Upper lobe of left lung (tissue), 6 donors: ENCODE results near the gene SCCPDH. TPM values are rescaled to one million over a fixed set of nuclear protein-coding genes. Genes with fewer than 3 reads are reported as not detected.

Source experiments
- ATAC-seq, 2 donors: fragments of 200-7000 bp; cut with Tn5 transposase; one replicate each; pipeline ENCODE4 v1.9.1; 2022; ENCODE audit warnings: mild to moderate bottlenecking in 2 of 2, moderate library complexity in 2 of 2; ENCODE audit not compliant: low FRiP score in 2 of 2
- DNase-seq, 2 donors: peaks; one replicate each; pipeline ENCODE4 v3.0.0-alpha.2; 2019 to 2020
- H3K27ac ChIP-seq, 4 donors: fragments of 200-600 bp; sonication (generic); one replicate each; pipeline ENCODE4 v1.5.1; 2016 to 2019
- H3K27me3 ChIP-seq, 4 donors: fragments of 200-600 bp; sonication (generic); one replicate each; pipeline ENCODE4 v1.5.1; 2017 to 2019
- H3K36me3 ChIP-seq, 4 donors: fragments of 200-600 bp; sonication (generic); one replicate each; pipeline ENCODE4 v1.5.1; 2016 to 2019
- H3K4me1 ChIP-seq, 4 donors: fragments of 200-600 bp; sonication (generic); one replicate each; pipeline ENCODE4 v1.5.1; 2018 to 2019
- H3K4me3 ChIP-seq, 4 donors: fragments of 200-600 bp; sonication (generic); one replicate each; pipeline ENCODE4 v1.5.1; 2017 to 2019; ENCODE audit warnings: mild to moderate bottlenecking in 2 of 4, moderate library complexity in 1 of 4
- H3K9me3 ChIP-seq, 4 donors: fragments of 200-600 bp; sonication (generic); one replicate each; pipeline ENCODE4 v1.5.1; 2018 to 2019
- EP300 ChIP-seq, 4 donors: sonication (generic); formaldehyde crosslinking; IDR thresholded peaks; one replicate each; pipeline ENCODE4 v1.5.1; 2017; ENCODE audit warnings: antibody characterized with exemption in 4 of 4, control low read depth in 2 of 4
- POLR2A ChIP-seq, 4 donors: fragments of 450-650 bp; IDR thresholded peaks; one replicate each; pipeline ENCODE4 v1.5.1; 2016 to 2017; ENCODE audit warnings: antibody characterized with exemption in 4 of 4, mild to moderate bottlenecking in 2 of 4
- POLR2AphosphoS5 ChIP-seq, 2 donors: sonication (generic); formaldehyde crosslinking; IDR thresholded peaks; one replicate each; pipeline ENCODE4 v1.5.1; 2017; ENCODE audit warnings: antibody characterized with exemption in 2 of 2
- WGBS, 2 donors: methylation state at CpG; one replicate each; pipeline ENCODE4 v1.1.5; 2017 to 2018; 5-methylcytosine and 5-hydroxymethylcytosine counted together
- total RNA-seq, 6 donors: library from RNA; depleted of rRNA in 4 of 6; stranded (reverse); fragments of >200 nt in 4 of 6; gene quantifications; one replicate each; pipeline versions ENCODE4 v1.1.0 to v1.2.1, GENCODE V29; 2016 to 2021
- TF ChIP-seq, protein P1 (sequence below), 6 experiments: fragments of 450-650 bp in 4 of 6; fragments of 200-600 bp in 2 of 6; sonication (generic) in 2 of 6; IDR thresholded peaks; one replicate each; pipeline ENCODE4 v1.5.1; 2016 to 2019; ENCODE audit warnings: antibody characterized with exemption in 6 of 6
- donor health status: DM: no; HTN: no; CAD: no; lungs with moderate emphysema.
- donor health status: DM: no; HTN: yes; CAD: no; lungs with severe emphysema.

The SCCPDH gene
- total RNA-seq, 6 donors from 2014 or later = 16.8 to 30.3 (median 23.1) TPM

DNA sequence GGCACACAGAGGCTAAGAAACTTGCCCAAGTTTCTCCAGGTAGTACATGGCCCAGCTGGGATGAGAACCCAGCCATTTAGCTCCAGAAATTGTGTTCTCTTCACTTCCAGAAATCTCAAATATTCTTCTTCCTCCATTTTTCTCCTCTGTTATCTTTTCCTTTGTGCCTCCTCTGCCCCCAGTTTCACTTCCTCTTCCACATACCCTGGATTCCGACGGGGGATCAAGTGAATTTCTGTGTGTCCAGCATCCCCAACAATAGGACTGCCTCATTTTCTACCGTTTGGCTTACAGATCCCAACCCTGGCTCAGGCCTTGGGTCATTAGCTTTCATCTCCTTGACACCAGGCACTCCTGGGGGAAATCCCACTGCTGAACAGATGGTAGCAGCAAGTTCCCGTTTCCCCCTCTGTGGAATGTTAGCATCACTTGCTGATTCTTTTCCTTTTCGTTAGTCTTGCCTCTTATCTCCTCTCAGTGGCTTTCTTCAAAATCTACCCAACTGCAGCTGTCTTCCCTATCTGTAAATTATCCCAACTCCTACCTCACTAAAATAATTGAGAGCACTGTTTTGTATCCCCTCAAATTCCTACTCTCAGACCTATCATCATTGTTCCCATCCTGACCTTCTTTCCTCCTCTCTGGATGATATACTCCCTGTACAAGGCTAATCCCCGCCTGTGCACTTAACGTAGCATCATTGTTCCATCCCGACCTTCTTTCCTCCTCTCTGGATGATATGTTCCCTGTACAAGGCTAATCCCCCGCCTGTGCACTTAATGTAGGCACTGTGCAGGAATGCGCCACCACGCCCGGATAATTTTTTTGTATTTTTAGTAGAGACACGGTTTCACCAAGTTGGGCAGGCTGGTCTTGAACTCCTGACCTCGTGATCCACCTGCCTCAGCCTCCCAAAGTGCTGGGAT lies 36.5 kb downstream of the SCCPDH start:
- ATAC-seq (no peak), DNase-seq (no peak)
- Histone ChIP-seq H3K4me3 (no peak overlapping the region), H3K4me1 (no peaks in the 10 kb centered on the region), H3K9me3 (no peaks in the 10 kb centered on the region), H3K27ac (no peak overlapping the region), H3K36me3 (peaks cover 2 to 42% (median 8%) of the 10 kb centered on the region in 4 donors), H3K27me3 (no peaks in the 10 kb centered on the region)
- TF ChIP-seq, protein P1, sequence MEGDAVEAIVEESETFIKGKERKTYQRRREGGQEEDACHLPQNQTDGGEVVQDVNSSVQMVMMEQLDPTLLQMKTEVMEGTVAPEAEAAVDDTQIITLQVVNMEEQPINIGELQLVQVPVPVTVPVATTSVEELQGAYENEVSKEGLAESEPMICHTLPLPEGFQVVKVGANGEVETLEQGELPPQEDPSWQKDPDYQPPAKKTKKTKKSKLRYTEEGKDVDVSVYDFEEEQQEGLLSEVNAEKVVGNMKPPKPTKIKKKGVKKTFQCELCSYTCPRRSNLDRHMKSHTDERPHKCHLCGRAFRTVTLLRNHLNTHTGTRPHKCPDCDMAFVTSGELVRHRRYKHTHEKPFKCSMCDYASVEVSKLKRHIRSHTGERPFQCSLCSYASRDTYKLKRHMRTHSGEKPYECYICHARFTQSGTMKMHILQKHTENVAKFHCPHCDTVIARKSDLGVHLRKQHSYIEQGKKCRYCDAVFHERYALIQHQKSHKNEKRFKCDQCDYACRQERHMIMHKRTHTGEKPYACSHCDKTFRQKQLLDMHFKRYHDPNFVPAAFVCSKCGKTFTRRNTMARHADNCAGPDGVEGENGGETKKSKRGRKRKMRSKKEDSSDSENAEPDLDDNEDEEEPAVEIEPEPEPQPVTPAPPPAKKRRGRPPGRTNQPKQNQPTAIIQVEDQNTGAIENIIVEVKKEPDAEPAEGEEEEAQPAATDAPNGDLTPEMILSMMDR (IDR thresholded peaks at IDR 0.05) = no peak
- TF ChIP-seq POLR2A (IDR thresholded peaks at IDR 0.05) = no peak
- TF ChIP-seq POLR2AphosphoS5 (IDR thresholded peaks at IDR 0.05) = no peak
- no peak for TF ChIP-seq EP300 (IDR thresholded peaks at IDR 0.05)
- 84 to 85% methylated on average over 14 of the region's 14 CpGs for whole genome bisulfite sequencing, 2 donors

DNA sequence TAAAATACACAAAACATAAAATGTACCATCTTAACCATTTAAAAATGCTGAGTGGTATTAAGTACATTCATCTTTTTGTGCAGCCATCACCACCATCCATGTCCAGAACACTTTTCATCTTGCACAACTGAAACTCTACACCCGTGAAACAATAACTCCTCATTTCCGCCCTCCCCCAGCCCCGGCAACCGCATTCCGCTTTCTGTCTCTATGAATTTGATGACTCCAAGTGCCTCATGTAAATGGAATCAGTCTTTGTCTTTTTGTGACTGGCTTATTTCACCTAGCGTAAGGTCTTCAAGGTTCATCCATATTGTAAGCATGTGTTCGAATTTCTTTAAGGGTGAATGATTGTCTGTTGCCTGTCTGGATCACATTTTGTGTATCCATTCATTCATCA lies 37.2 kb downstream of the SCCPDH start:
- ATAC-seq (no peak), DNase-seq (no peak)
- Histone ChIP-seq H3K27ac (no peak overlapping the region), H3K36me3 (peaks cover 2 to 45% (median 8%) of the 10 kb centered on the region in 4 donors), H3K4me1 (no peaks in the 10 kb centered on the region), H3K27me3 (no peaks in the 10 kb centered on the region), H3K9me3 (no peaks in the 10 kb centered on the region), H3K4me3 (no peak overlapping the region)
- 93 to 97% methylated on average over 7 of the region's 7 CpGs for WGBS, 2 donors
- TF ChIP-seq, protein P1 (IDR thresholded peaks at IDR 0.05) = no peak
- TF ChIP-seq POLR2A (IDR thresholded peaks at IDR 0.05) = no peak
- TF ChIP-seq EP300 (IDR thresholded peaks at IDR 0.05) = no peak

DNA sequence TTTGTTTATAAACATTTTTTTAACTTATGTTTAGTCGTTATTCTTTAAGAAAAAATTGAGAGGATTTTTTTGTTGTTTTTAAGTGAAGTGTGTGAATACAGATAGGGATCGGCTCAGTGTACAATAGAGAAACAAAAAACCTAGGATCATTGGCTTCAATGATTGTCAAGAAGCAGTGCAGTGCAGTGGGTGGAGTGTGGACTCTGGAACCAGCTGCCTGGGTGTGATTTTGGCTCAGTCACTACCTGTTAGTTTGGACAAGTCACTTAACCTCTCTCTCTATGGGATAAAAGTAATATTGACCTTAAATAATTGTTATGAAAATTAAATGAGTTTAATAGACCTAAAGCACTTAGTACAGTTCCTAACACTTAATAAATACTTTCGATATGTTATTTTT lies 41.3 kb downstream of the SCCPDH start:
- H3K4me1 ChIP-seq = no peaks in the 10 kb centered on the region
- no peak overlapping the region for H3K27ac ChIP-seq
- DNase-seq = no peak
- WGBS, 2 donors = 87 to 91% methylated on average over 3 of the region's 3 CpGs
- no peak overlapping the region for H3K4me3 ChIP-seq
- no peaks in the 10 kb centered on the region for H3K27me3 ChIP-seq
- H3K36me3 ChIP-seq = peaks cover 6 to 49% (median 10%) of the 10 kb centered on the region in 4 donors
- no peaks in the 10 kb centered on the region for H3K9me3 ChIP-seq
- ATAC-seq = no peak
- no peak for TF ChIP-seq EP300 (IDR thresholded peaks at IDR 0.05)

GRCh38 chr1:246768403-246769020 lies 44.3 kb downstream of the SCCPDH start:
- WGBS, 2 donors = 80 to 83% methylated on average over 11 of the region's 11 CpGs
- H3K36me3 ChIP-seq = peaks cover 0 to 27% (median 8%) of the 10 kb centered on the region in 4 donors
- H3K4me1 ChIP-seq = no peaks in the 10 kb centered on the region
- DNase-seq (no peak), ATAC-seq (peak in 1 of 2 donors; percentile 22)
- H3K27ac ChIP-seq = no peak overlapping the region
- H3K4me3 ChIP-seq = no peak overlapping the region
- TF ChIP-seq POLR2AphosphoS5 (IDR thresholded peaks at IDR 0.05) (no peak), EP300 (IDR thresholded peaks at IDR 0.05) (no peak), POLR2A (IDR thresholded peaks at IDR 0.05) (no peak)
- TF ChIP-seq, protein P1 (IDR thresholded peaks at IDR 0.05) = no peak
- no peaks in the 10 kb centered on the region for H3K9me3 ChIP-seq
- no peaks in the 10 kb centered on the region for H3K27me3 ChIP-seq

- DNase-seq (no peak), ATAC-seq (peak in 1 of 2 donors; percentile 92)
- no peaks in the 10 kb centered on the region for H3K27me3 ChIP-seq
- no peaks in the 10 kb centered on the region for H3K9me3 ChIP-seq
- no peak overlapping the region for H3K27ac ChIP-seq
- no peak for TF ChIP-seq POLR2A (IDR thresholded peaks at IDR 0.05)
- peak in 1 of 2 donors; percentile 15 for TF ChIP-seq POLR2AphosphoS5 (IDR thresholded peaks at IDR 0.05)
- WGBS, 2 donors = 70 to 80% methylated on average over 5 to 7 of the region's 7 CpGs
- peaks cover 0 to 22% (median 8%) of the 10 kb centered on the region in 4 donors for H3K36me3 ChIP-seq
- H3K4me1 ChIP-seq = no peaks in the 10 kb centered on the region
- H3K4me3 ChIP-seq = no peak overlapping the region
Measured at GRCh38 chr1:246769306-246769705, 45.1 kb downstream of the SCCPDH start.
